Peyer's patch (tissue), 4 donors: ENCODE measurements around the gene EFNA5. TPM values are rescaled to one million over a fixed set of nuclear protein-coding genes. Genes with fewer than 3 reads are reported as not detected.

Source experiments
- DNase-seq, 3 donors: peaks; one replicate each; pipeline ENCODE4 v3.0.0-alpha.2; 2017 to 2019
- H3K27ac ChIP-seq, 4 donors: fragments of 200-600 bp; sonication (generic); one replicate each; pipeline ENCODE4 v1.5.1; 2016 to 2019
- H3K27me3 ChIP-seq, 2 donors: fragments of 200-600 bp; sonication (generic); one replicate each; pipeline ENCODE4 v1.5.1; 2019
- H3K36me3 ChIP-seq, 3 donors: fragments of 200-600 bp; sonication (generic); one replicate each; pipeline ENCODE4 v1.5.1; 2016 to 2019
- H3K4me1 ChIP-seq, 4 donors: fragments of 200-600 bp; sonication (generic); one replicate each; pipeline ENCODE4 v1.5.1; 2016 to 2019
- H3K4me3 ChIP-seq, 4 donors: fragments of 200-600 bp; sonication (generic); 1 replicate in 3 of 4; 2 replicates in 1 of 4; pipeline ENCODE4 v1.5.1; 2016 to 2019; ENCODE audit warnings: mild to moderate bottlenecking in 1 of 4
- H3K9me3 ChIP-seq, 4 donors: fragments of 200-600 bp; sonication (generic); one replicate each; pipeline ENCODE4 v1.5.1; 2016 to 2019; ENCODE audit warnings: mild to moderate bottlenecking in 1 of 4
- POLR2A ChIP-seq, 2 donors: fragments of 450-650 bp; IDR thresholded peaks; one replicate each; pipeline ENCODE4 v1.5.1; 2017; ENCODE audit warnings: antibody characterized with exemption in 2 of 2, mild to moderate bottlenecking in 2 of 2, moderate library complexity in 2 of 2
- total RNA-seq, 4 donors: library from RNA; depleted of rRNA; stranded (reverse); fragments of >200 nt; gene quantifications; one replicate each; pipeline ENCODE4 v1.1.0, GENCODE V29; 2016
- TF ChIP-seq, protein P1 (sequence below), 6 experiments: fragments of 450-650 bp in 4 of 6; fragments of 200-600 bp in 2 of 6; sonication (generic) in 1 of 6; IDR thresholded peaks; one replicate each; pipeline ENCODE4 v1.5.1; 2017 to 2019; ENCODE audit warnings: antibody characterized with exemption in 6 of 6, mild to moderate bottlenecking in 3 of 6, moderate library complexity in 1 of 6

EFNA5 gene
- total RNA-seq, 4 donors from 2014 or later = 1.1 to 27.5 (median 1.1) TPM; not detected in 1

- H3K9me3 ChIP-seq = no peaks in the 10 kb centered on the region
- TF ChIP-seq, protein P1, sequence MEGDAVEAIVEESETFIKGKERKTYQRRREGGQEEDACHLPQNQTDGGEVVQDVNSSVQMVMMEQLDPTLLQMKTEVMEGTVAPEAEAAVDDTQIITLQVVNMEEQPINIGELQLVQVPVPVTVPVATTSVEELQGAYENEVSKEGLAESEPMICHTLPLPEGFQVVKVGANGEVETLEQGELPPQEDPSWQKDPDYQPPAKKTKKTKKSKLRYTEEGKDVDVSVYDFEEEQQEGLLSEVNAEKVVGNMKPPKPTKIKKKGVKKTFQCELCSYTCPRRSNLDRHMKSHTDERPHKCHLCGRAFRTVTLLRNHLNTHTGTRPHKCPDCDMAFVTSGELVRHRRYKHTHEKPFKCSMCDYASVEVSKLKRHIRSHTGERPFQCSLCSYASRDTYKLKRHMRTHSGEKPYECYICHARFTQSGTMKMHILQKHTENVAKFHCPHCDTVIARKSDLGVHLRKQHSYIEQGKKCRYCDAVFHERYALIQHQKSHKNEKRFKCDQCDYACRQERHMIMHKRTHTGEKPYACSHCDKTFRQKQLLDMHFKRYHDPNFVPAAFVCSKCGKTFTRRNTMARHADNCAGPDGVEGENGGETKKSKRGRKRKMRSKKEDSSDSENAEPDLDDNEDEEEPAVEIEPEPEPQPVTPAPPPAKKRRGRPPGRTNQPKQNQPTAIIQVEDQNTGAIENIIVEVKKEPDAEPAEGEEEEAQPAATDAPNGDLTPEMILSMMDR (IDR thresholded peaks at IDR 0.05) = no peak
- no peak for TF ChIP-seq POLR2A (IDR thresholded peaks at IDR 0.05)
- H3K27ac ChIP-seq = no peak overlapping the region
Measured at GRCh38 chr5:107538331-107538730, 132.4 kb downstream of the EFNA5 start.

DNA sequence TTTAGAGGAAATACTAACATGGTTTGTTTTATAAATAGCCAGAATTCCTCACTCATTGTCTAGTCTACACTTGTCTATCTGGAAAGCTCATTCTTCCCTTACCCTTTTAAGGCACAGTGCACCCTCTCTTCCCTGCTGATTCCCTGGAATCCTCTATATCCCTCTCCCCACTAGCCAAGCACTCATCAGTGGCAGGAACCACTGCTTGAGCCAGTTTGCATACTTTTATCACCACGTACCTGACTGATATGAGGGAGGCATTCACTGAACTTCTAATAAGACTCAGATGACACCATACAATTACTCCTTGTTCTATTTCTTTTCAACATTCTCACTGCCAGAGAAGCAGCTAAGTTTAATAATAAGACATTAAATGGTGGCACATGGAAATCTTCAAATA lies 134.9 kb downstream of the EFNA5 start:
- Histone ChIP-seq H3K4me1 (no peaks in the 10 kb centered on the region), H3K36me3 (no peaks in the 10 kb centered on the region), H3K27me3 (no peaks in the 10 kb centered on the region), H3K4me3 (no peak overlapping the region), H3K27ac (no peak overlapping the region), H3K9me3 (no peaks in the 10 kb centered on the region)
- DNase-seq = no peak
- TF ChIP-seq, protein P1 (IDR thresholded peaks at IDR 0.05) = no peak
- TF ChIP-seq POLR2A (IDR thresholded peaks at IDR 0.05) = no peak

More at GRCh38 chr5:107538331-107538730, 132.4 kb downstream of the EFNA5 start:
- Histone ChIP-seq H3K36me3 (no peaks in the 10 kb centered on the region), H3K4me1 (peaks cover 0 to 9% (median 0%) of the 10 kb centered on the region in 4 donors), H3K4me3 (no peak overlapping the region), H3K27me3 (no peaks in the 10 kb centered on the region)
- DNase-seq = no peak

GRCh38 chr5:107533910-107534876 lies 136.5 kb downstream of the EFNA5 start:
- Histone ChIP-seq H3K27me3 (no peaks in the 10 kb centered on the region), H3K27ac (no peak overlapping the region), H3K9me3 (no peaks in the 10 kb centered on the region), H3K4me1 (no peaks in the 10 kb centered on the region), H3K4me3 (no peak overlapping the region), H3K36me3 (no peaks in the 10 kb centered on the region)
- TF ChIP-seq, protein P1 (IDR thresholded peaks at IDR 0.05) = no peak
- no peak for TF ChIP-seq POLR2A (IDR thresholded peaks at IDR 0.05)
- DNase-seq = no peak

GRCh38 chr5:107532916-107533315 lies 137.8 kb downstream of the EFNA5 start:
- DNase-seq = no peak
- Histone ChIP-seq H3K27me3 (no peaks in the 10 kb centered on the region), H3K9me3 (no peaks in the 10 kb centered on the region), H3K27ac (no peak overlapping the region), H3K4me3 (no peak overlapping the region), H3K36me3 (no peaks in the 10 kb centered on the region), H3K4me1 (no peaks in the 10 kb centered on the region)
- TF ChIP-seq, protein P1 (IDR thresholded peaks at IDR 0.05) = no peak
- no peak for TF ChIP-seq POLR2A (IDR thresholded peaks at IDR 0.05)

DNA sequence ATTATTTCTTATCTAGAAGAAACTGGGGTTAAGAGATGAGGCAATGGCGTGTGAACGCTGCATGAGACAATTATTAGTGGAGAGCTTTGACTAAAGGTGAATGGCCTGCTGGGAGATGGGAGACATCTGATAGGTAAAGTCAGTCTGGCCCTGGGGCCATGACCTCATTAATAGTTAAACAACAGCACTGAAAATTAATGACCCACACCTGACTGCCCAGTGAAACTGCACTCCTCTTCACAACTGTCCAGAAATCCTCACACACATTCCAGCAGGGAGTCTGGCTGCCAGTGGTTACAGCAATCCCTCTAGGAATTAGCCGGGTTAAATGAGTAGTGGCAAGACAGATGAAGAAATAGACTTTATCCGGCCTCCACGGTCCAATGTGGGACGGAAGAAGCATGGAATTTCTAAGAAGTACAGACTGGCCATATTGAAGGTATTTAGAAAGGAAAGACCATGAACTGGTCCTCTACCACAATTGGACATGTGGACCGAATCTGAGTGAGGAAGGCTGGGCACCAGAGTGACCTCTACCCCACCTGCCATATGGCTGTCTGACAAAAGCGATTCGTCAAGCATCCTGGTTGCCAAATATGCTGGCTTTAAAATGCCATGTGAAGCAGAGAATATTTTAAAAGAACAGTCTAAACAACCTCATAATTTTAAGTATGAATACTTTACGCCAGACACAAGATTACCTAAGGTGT lies 138.4 kb downstream of the EFNA5 start:
- H3K27ac ChIP-seq = no peak overlapping the region
- no peaks in the 10 kb centered on the region for H3K4me1 ChIP-seq
- no peak for DNase-seq
- H3K4me3 ChIP-seq = no peak overlapping the region
- H3K27me3 ChIP-seq = no peaks in the 10 kb centered on the region
- no peaks in the 10 kb centered on the region for H3K9me3 ChIP-seq
- H3K36me3 ChIP-seq = no peaks in the 10 kb centered on the region
- TF ChIP-seq POLR2A (IDR thresholded peaks at IDR 0.05) = no peak
- TF ChIP-seq, protein P1 (IDR thresholded peaks at IDR 0.05) = no peak
